COLO668 (cell line): ENCODE data around the gene GRIP1.

ENCODE experiments used
- DNase-seq: peaks from one replicate; lab custom pipeline; 2025; ENCODE audit not compliant: unreplicated experiment; lab: John Stamatoyannopoulos, UW

Gene GRIP1

GRCh38 chr12:66399911-66400306, 279.0 kb downstream of the GRIP1 start:
- no peak for DNase-seq

GRCh38 chr12:66398931-66399910, 279.7 kb downstream of the GRIP1 start:
- DNase-seq, result no peak

GRCh38 chr12:66397574-66398290, 281.1 kb downstream of the GRIP1 start:
- DNase-seq, result no peak

GRCh38 chr12:66393890-66394289, 285.0 kb downstream of the GRIP1 start:
- no peak for DNase-seq

GRCh38 chr12:66392266-66392915, 286.5 kb downstream of the GRIP1 start:
- DNase-seq, result no peak

GRCh38 chr12:66388517-66388916, 290.4 kb downstream of the GRIP1 start:
- no peak for DNase-seq

- no peak for DNase-seq
Measured at GRCh38 chr12:66387117-66387516, 291.8 kb downstream of the GRIP1 start.

- no peak for DNase-seq
Measured at GRCh38 chr12:66380769-66381535, 297.9 kb downstream of the GRIP1 start.

- no peak for DNase-seq
Measured at GRCh38 chr12:66379616-66380015, 299.3 kb downstream of the GRIP1 start.

- DNase-seq, result no peak
Measured at GRCh38 chr12:66375560-66375959, 303.3 kb downstream of the GRIP1 start.

- DNase-seq, result no peak
Measured at GRCh38 chr12:66371982-66372381, 306.9 kb downstream of the GRIP1 start.

GRCh38 chr12:66367015-66367667, 311.7 kb downstream of the GRIP1 start:
- DNase-seq, result no peak

- DNase-seq, result no peak
Measured at GRCh38 chr12:66365718-66366490, 313.0 kb downstream of the GRIP1 start.

- DNase-seq, result no peak
Measured at GRCh38 chr12:66361703-66362102, 317.2 kb downstream of the GRIP1 start.

GRCh38 chr12:66359300-66359699, 319.6 kb downstream of the GRIP1 start:
- DNase-seq, result no peak

GRCh38 chr12:66354291-66354690, 324.6 kb downstream of the GRIP1 start:
- DNase-seq, result no peak

- no peak for DNase-seq
Measured at GRCh38 chr12:66352899-66353298, 326.0 kb downstream of the GRIP1 start.

GRCh38 chr12:66352197-66352596, 326.7 kb downstream of the GRIP1 start:
- DNase-seq, result peak; percentile 31

- DNase-seq, result no peak
Measured at GRCh38 chr12:66351301-66351700, 327.6 kb downstream of the GRIP1 start.

GRCh38 chr12:66345956-66346355, 332.9 kb downstream of the GRIP1 start:
- DNase-seq, result no peak
